ENCODE data around the gene KCNMA1. TPM values are rescaled to one million over a fixed set of nuclear protein-coding genes. Genes with fewer than 3 reads are reported as not detected.

KCNMA1 gene
- total and polyA plus RNA-seq, 9 of the 15 experiments (the other 6 are each of a cell fraction or from before 2014, with no cell fraction given), result 0.01 to 0.95 (median 0.15) TPM; not detected in 4

GRCh38 chr10:77118603-77119282 lies 518.9 kb downstream of the KCNMA1 start:
- intact Hi-C loops (cut with micrococcal nuclease) (no loop called here), in situ Hi-C loops (cut with MboI) (no loop called here)
- Histone ChIP-seq H4K20me1 (replicated peaks; ENCODE audit: control insufficient read depth, insufficient read depth, low read length) (no peaks in the 10 kb centered on the region), H3K27ac (ENCODE audit: extremely low read depth, low read depth, low read length) (no peak overlapping the region), H3K4me3 (no peak overlapping the region), H3K79me2 (ENCODE audit: control insufficient read depth, insufficient read depth, low read length) (no peaks in the 10 kb centered on the region), H3K9me3 (replicated peaks; ENCODE audit: control insufficient read depth, insufficient read depth, low read depth, low read length) (no peaks in the 10 kb centered on the region), H3K4me2 (ENCODE audit: insufficient read depth, low read length) (no peak overlapping the region), H3K9me1 (ENCODE audit: control insufficient read depth, insufficient read depth, low read length) (no peaks in the 10 kb centered on the region), H3K9ac (ENCODE audit: insufficient read depth in 1 of 2, low read depth in 2 of 2, low read length in 2 of 2) (no peak overlapping the region), H3K36me3 (ENCODE audit: control insufficient read depth, insufficient read depth, low read length) (no peaks in the 10 kb centered on the region), H3K27me3 (ENCODE audit: control insufficient read depth in 2 of 2, insufficient read depth in 2 of 2, low read length in 2 of 2) (no peaks in the 10 kb centered on the region), H3K4me1 (replicated peaks in 1 of 2; ENCODE audit: control insufficient read depth in 2 of 2, insufficient read depth in 2 of 2, low read length in 2 of 2) (no peaks in the 10 kb centered on the region), H2AFZ (ENCODE audit: low read depth, low read length) (no peak overlapping the region)
- TF ChIP-seq ADNP (tag; IDR thresholded peaks at IDR 0.05) (no peak), ZNF75A (CRISPR knock-in tag; IDR thresholded peaks at IDR 0.05) (no peak), SOX6 (IDR thresholded peaks at IDR 0.05) (no peak), ZBTB7A (IDR thresholded peaks at IDR 0.05; ENCODE audit: borderline replicate concordance, control insufficient read depth, low read depth, low read length) (no peak)
- ATAC-seq (no peak), FAIRE-seq (no peak), DNase-seq (ENCODE audit: extremely low read depth in 1 of 4, low spot score in 3 of 4) (no peak)
- no TSS peak for BruUV-seq (replicated peaks)
- under 1% methylated on average over 8 of the region's 8 CpGs for WGBS (ENCODE audit: insufficient coverage, low coverage, missing lambda C conversion rate)
- ChIA-PET CTCF (ENCODE audit: low intra/inter-chr PET ratio) (no interaction called here), POLR2A (no interaction called here)

GRCh38 chr10:77117501-77117900 lies 520.1 kb downstream of the KCNMA1 start:
- Histone ChIP-seq H3K27ac (ENCODE audit: extremely low read depth, low read depth, low read length) (no peak overlapping the region), H3K36me3 (ENCODE audit: control insufficient read depth, insufficient read depth, low read length) (no peaks in the 10 kb centered on the region), H3K9ac (ENCODE audit: insufficient read depth in 1 of 2, low read depth in 2 of 2, low read length in 2 of 2) (no peak overlapping the region), H3K4me3 (no peak overlapping the region), H3K4me2 (ENCODE audit: insufficient read depth, low read length) (no peak overlapping the region), H4K20me1 (replicated peaks; ENCODE audit: control insufficient read depth, insufficient read depth, low read length) (no peaks in the 10 kb centered on the region), H3K27me3 (ENCODE audit: control insufficient read depth in 2 of 2, insufficient read depth in 2 of 2, low read length in 2 of 2) (no peaks in the 10 kb centered on the region), H3K79me2 (ENCODE audit: control insufficient read depth, insufficient read depth, low read length) (no peaks in the 10 kb centered on the region), H2AFZ (ENCODE audit: low read depth, low read length) (no peak overlapping the region), H3K9me1 (ENCODE audit: control insufficient read depth, insufficient read depth, low read length) (no peaks in the 10 kb centered on the region), H3K9me3 (replicated peaks; ENCODE audit: control insufficient read depth, insufficient read depth, low read depth, low read length) (no peaks in the 10 kb centered on the region), H3K4me1 (replicated peaks in 1 of 2; ENCODE audit: control insufficient read depth in 2 of 2, insufficient read depth in 2 of 2, low read length in 2 of 2) (no peaks in the 10 kb centered on the region)
- ATAC-seq (no peak), FAIRE-seq (peak; percentile 55), DNase-seq (ENCODE audit: extremely low read depth in 1 of 4, low spot score in 3 of 4) (no peak)
- in situ Hi-C loops (cut with MboI), result no loop called here
- intact Hi-C loops (cut with micrococcal nuclease), result no loop called here
- 0% methylated on average over 2 of the region's 2 CpGs for WGBS (ENCODE audit: insufficient coverage, low coverage, missing lambda C conversion rate)
- no peak for TF ChIP-seq REST (IDR thresholded peaks at IDR 0.05; ENCODE audit: borderline replicate concordance)
- TF ChIP-seq REST (CRISPR knock-in tag; IDR thresholded peaks at IDR 0.05; ENCODE audit: low read depth), result no peak
- no peak for TF ChIP-seq DPF2 (IDR thresholded peaks at IDR 0.05)
- 0 out of 2 replicates have a peak, but pooled peaks have one; percentile 8 for TF ChIP-seq ZNF316 (IDR thresholded peaks at IDR 0.05)
- no TSS peak for BruUV-seq (replicated peaks)
- POLR2A ChIA-PET, result no interaction called here
- CTCF ChIA-PET (ENCODE audit: low intra/inter-chr PET ratio), result no interaction called here
